HG03039 (cell line): ENCODE measurements around the gene PRUNE1.

Experiments used
- ATAC-seq: cut with Tn5 transposase; IDR thresholded peaks from one replicate; pipeline ENCODE4 v1.9.1; 2021; ENCODE audit warnings: mild to moderate bottlenecking, moderate library complexity; ENCODE audit not compliant: unreplicated experiment

PRUNE1 gene

DNA sequence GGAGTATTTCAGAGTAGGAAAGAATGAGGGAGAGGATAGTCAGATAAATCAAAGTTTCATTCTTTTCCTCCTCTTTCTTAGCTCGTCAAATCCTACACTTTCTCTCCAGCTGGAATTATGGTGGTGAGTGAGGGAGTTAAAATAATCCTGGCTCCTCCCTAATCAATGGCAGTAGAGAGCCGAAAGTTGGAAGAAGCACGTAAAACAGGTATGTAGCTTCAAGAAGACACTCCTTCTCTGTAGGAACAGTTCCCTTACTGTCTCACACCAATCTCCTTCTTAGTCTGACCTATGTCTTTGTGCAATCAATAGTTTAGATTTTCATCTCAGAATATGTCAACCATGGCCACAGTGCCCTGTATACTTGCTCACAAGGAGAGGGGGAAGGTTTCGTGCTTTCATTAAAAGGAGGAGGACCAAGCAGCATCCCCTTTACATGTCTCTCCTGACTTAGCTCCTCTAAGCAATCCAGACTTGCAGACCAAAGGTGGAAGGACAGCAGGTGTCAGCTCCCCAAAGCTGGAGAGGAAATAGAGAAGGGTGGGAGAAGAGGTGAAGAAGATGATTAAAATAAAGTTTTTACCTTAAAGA, 2.4 kb upstream of the PRUNE1 start:
- ATAC-seq, result no peak

DNA sequence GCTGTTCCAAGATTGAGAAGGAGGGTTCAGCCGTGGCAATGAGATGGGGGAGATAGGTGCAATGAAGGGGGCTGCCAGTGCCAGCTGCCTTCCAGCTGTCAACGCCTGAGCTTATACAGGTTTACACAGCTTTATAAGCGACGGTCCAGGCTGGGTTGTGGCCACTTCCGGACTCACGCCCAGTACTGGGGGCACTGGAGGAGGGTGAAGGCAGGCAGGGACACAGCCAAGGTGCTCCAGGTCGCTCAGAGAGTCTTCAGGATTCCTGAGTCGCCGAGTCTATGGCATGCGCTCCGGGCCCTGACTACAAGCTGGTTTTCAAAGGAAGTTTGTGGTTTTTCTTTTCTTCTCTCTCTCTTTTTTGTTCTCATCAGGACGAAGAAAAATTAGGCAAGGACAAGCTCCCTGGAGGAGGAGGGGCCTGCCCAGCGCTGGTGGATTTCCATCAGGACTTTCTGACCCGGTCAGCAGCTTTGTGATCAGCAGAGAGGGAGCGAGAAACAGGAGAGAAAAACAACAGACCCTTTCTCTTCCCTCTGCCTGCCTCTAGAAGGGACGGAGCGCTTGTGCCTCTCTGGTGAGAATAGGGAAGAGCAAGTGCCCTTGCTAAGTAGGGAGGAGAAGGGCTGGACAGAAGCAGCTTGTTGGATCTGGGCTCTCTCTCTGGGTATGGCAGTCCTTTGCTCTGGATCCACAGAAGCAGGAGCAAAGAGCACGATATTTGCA, 1.8 kb upstream of the PRUNE1 start, which contains the start of gene MINDY1:
Gene MINDY1, minus strand, starts transcription at position 576 of the 726 bp plus-strand sequence. CDS start 4,285 bp downstream, outside the sequence.
- no peak for ATAC-seq

DNA sequence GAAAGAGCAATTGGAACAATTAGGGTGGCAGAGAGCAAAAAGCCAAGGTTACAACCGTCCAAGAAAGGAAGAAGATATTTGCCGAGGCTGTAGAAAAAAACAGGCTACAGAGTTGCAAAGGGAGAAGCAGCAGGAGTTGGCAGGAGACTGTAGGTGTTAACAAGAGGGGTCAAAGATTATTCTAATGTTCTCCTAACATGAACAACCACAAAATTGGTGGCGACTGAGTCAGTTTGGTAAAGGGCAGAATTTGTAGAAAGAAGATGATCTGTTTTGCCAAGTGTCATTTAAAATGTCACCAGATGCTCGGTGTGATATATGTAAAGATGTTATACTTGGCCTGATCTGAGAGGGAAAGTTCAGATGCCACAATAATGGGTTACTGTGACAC, 401 bp upstream of the PRUNE1 start:
- no peak for ATAC-seq

DNA sequence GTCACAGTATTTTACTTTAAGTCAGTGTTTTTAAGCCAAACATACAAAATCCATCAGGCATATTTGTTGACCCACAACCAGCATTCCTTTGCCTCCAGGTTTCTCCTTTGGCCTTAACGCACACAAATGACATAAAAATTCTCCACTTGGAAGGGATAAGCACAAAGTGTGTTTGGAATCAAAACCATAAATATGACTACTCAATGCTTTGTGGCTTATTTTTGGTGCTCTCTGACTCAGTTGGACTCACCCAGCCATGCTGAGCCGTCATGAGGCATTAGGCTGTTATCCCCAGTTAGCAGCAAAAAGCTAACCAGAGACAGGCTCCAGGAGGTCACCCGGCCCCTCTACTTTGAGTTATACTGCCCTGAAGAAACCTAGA, 948 bp downstream of the PRUNE1 start:
- no peak for ATAC-seq

DNA sequence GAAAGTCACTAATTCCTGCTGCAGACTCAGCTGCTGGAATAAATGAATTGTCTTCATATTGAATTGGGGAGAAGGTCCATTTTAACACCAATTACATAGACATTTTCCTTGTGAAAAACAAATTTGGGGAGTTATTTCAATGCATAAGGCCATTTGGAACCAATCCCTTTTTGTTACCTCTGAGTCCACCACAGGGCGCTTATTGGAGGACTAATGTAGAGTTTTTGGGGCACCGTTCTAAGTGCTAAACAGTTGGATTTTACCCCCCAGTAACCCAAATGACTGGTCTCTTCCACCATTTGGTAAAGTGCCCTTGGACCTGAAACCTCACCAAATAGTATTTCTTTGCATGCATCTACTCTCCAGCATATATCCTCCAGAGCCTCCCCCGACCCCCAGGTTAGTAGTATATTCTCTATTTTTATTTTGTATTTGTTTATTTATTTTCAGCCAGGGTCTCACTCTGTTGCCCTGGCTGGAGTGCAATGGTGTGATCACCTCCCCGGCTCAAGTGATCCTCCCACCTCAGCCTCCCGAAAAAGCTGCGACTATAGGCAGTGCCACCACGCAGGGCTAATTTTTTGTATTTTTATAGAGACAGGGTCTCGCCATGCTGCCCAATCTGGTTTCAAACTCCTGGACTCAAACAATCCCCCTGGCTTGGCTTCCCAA, 1.6 kb downstream of the PRUNE1 start:
- no peak for ATAC-seq

DNA sequence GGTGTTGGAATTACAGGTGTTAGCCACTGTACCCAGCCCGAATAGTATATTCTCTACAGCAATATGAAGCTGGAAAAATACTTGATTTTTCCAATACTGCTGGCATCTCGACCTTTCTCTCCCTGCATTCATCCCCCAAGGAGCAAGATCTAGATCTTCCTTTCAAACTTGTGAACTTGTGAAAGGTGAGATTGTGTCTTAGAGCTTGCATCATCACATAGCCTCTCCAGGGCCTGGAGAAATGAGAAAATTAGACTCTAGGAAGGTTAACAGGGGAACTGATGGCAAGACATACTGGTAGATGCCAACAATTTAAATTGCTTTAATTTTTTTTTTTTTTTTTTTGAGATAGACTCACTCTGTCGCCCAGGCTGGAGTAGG, 2.1 kb downstream of the PRUNE1 start:
- no peak for ATAC-seq

DNA sequence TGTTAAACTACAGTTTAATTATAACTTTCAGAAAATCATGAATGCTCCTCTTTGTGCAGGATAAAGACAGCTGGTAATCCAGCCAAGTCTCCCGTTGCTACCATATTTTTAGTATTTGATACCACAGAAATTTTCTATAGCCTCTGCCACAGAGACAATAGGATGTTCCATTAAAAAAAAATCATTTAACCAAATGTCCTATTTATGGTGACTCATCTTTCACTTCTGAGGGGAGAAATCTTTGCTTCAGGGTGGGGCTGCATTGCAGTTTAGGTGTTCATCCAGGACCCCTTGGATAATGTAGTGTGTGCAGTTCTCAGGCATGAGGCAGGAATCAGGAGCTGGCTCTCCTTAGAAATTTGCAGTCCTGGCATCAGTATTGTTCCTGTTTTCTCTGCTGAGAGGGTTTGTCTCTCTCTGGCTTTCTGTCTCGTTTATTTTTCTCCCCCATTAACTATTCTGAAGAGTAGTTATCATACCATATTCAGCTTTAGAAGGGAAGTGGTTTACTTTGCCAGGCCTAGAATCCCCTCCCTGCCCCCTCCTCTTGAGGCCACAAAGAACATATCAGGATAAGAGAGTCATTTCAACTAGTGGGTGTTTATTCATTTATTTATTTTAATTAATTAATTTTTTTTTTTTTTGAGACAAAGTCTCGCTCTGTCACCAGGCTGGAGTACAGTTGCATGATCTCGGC, 3.1 kb downstream of the PRUNE1 start:
- no peak for ATAC-seq

DNA sequence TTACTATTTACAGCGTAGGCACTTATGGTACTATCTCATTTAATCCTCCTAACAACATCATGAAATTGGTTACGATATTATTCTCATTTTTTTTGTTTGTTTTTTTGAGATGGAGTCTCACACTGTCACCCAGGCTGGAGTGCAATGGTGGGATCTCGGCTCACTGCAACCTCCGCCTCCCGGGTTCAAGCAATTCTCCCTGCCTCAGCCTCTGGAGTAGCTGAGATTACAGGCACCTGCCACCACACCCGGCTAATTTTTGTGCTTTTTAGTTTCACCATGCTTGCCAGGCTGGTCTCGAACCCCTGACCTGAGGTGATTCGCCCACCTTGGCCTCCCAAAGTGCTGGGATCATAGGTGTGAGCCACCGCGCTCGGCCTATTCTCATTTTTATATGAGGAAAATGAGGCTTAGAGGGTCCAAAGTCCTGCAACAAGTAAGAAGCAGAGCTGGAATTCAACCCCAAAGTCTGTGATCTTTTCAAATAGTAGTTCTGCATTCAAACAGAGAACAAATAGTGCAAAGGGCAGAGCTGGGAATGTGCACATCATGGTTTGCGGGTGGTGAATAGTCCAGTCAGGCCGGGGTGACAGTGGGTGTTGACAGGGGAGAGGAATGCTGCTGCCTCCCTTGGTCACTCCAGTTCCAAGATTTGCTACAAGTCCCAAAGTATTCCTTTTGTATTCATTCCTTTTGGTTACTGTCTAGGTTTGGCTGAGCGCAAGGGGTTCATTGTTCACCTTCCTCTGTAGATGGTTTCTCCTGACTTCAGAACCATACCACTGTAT, 4.6 kb downstream of the PRUNE1 start:
- ATAC-seq, result no peak

DNA sequence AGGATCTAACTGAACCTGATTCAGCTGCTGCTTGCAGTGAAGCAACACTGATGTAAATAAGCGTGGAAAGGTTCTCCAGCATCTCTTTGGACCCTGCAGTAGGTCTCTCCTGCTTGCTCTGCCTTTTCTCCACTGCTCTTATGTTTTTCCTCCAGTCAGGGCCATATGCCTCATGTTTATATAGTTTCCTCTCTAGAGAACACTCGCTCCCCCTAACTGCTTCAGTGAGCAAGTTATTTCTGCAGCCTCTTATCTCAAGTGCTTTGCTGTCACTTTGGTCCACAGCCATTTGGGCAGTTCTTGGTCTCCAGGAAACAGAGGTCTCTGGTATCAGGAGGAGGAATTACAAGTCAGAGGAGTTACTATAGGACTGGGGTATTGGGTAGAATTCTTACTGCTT, 5.3 kb downstream of the PRUNE1 start:
- no peak for ATAC-seq

DNA sequence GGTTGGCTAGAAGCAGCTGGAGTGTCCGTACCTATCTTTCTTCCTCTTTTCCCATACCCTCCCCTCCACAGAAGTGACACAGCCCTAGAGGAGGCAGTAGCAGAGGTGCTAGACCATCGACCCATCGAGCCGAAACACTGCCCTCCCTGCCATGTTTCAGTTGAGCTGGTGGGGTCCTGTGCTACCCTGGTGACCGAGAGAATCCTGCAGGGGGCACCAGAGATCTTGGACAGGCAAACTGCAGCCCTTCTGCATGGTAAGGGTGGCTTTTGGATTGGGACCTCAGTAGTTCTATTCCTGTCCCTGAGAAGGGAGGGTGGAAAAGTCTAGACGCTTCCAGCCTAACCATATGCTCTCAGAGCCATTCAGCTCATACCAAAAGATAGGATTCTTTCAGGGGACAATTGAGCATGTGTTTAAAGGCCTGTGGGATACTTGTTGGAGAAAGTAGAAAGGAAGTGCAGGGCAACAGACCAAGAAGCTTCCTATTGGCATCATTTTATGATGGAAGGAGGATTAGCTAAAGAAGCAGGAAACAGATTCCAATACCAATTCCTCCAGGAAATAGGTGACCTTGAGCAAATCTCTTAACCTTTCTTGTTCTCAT, 16.4 kb downstream of the PRUNE1 start:
- ATAC-seq, result no peak

DNA sequence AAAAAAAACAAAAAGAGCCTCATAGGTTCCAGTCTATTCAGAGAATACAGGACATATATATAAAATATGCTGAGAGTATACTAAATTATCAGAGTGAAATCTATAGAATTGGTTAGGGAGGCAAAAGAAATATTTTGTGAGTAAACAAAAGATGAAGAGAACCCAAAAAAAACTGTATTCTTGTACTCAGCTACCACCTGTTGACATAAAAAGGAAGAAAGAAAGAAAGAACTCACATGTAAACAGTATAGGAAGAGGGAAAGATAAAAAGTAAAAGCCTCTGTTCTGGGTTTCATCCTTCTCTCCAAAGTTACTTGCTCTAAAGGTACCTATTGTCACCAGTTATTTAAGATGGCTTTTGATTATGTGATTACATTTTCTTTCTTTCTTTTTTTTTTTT, 18.2 kb downstream of the PRUNE1 start:
- no peak for ATAC-seq

DNA sequence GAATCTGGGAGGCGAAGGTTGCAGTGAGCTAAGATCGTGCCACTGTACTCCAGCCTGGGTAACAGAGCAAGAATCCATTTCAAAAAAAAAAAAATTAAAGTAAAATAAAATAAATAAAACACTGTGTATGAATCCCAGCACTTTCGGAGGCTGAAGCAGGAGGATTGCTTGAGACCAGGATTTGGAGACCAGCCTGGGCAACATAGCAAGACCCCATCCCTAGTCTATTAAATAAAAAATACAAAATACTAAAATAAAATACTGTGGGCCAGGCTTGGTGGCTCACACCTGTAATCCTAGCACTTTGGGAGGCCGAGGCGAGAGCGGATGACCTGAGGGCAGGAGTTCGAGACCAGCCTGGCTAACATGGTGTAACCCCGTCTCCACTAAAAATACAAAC, 23.9 kb downstream of the PRUNE1 start:
- ATAC-seq, result no peak

DNA sequence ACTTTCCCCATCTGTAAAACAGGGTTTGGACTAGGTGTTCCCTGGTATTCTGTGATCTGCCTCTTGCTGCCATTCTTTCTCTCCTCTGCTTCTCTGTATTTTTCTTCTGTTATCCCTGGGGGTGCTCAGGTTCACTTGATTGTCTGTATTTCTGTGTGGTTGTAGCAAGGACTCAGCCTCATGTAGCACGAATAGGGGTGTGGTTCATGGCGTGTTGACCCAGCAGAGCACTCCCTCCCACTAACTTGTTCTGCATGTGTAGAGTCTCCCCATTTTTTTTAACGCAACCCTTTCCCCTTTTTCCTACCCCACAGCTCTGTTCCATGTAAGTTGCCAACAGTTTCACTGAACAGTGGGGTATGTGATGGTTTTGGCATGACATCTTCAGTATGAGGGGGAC, 26.9 kb downstream of the PRUNE1 start:
- no peak for ATAC-seq

DNA sequence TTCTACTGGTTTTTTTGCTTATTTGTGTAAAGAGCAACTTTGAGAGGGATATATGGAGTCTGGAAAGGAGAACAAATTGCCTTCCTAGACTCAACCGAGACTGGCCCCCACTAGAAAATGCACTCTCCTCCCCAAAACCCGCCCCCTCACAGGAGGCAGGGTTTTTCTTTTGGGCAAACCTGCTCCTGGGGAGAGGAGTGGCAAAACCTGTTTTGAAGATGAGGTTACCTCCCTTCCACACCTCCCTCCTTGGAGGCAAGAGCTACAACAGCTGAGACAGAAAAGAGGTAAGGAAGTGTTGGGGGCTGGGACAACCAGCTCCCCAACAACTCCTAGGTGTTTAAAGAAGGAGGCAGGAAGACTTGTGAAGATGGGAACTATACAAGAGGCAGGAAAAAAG, 28.1 kb downstream of the PRUNE1 start, which contains the start of gene BNIPL:
Gene BNIPL, plus strand, starts transcription at position 231 of the 400 bp plus-strand sequence. Its CDS starts 140 bp downstream, at position 371.
- no peak for ATAC-seq

DNA sequence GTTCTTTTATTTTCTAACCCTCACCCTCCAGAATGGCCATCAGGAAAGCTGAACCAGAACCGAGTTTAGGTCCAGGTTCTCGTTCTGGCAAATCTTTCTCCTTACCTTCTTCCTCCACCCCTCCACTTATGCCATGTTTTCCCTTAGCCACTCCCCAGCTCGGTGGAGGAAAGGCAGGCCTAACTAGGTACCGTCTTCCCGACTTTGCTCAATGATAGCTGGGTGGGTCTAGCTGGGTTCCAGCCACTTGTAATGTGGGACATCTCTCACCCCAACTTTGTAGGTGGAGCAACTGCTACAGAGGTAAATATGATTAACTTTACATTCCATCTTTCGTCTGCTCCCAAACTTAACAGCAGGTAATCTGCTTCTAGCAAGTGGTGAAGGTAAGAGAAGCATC, 28.8 kb downstream of the PRUNE1 start:
- no peak for ATAC-seq

DNA sequence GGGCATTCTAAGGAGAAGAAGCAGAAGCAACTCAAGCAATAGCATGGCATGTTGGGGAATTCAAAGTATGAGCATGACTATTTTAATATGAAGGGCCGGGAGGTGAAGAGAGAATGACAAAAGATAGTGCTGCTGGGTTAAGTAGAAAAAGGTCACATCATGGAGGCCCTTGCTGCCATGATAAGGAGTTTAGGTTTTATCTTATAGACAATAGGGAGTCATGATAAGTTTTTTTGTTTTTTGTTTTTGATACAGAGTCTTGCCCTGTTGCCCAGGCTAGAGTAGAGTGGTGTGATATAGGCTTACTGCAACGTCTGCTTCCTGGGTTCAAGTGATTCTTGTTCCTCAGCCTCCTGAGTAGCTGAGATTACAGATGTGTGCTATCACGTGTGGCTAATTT, 31.3 kb downstream of the PRUNE1 start:
- ATAC-seq, result no peak

DNA sequence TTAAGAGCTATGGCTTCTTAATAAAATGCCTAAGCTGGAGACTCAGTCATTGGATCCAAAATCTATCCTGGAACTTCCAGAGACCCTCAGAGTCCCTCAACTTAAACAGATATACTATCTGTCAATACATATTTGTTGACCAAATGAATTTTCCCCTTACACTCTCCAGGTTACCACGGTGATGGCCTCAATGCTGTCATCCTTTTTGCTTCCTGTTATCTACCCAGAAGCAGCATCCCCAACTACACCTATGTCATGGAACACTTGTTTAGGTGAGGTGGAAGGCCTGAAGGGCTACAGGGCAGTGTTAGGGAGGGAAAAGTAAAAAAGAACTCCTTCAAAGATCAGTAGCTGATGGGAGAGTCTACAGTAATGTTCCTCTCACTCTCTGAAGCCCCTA, 34.9 kb downstream of the PRUNE1 start:
- ATAC-seq, result no peak

DNA sequence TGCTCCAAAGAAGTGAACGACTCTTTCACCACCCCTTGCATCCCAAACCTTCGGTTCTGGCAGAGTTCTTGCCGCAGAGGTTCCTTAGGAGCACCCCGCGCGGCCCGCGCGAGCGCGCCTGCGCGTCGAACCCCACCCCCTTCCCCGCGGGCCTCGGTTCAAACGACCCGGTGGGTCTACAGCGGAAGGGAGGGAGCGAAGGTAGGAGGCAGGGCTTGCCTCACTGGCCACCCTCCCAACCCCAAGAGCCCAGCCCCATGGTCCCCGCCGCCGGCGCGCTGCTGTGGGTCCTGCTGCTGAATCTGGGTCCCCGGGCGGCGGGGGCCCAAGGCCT, 39.3 kb downstream of the PRUNE1 start, which contains the start of gene C1orf56:
Gene C1orf56, plus strand, starts transcription at position 161 of the 334 bp plus-strand sequence. Its CDS starts 97 bp downstream, at position 258.
- ATAC-seq, result no peak

DNA sequence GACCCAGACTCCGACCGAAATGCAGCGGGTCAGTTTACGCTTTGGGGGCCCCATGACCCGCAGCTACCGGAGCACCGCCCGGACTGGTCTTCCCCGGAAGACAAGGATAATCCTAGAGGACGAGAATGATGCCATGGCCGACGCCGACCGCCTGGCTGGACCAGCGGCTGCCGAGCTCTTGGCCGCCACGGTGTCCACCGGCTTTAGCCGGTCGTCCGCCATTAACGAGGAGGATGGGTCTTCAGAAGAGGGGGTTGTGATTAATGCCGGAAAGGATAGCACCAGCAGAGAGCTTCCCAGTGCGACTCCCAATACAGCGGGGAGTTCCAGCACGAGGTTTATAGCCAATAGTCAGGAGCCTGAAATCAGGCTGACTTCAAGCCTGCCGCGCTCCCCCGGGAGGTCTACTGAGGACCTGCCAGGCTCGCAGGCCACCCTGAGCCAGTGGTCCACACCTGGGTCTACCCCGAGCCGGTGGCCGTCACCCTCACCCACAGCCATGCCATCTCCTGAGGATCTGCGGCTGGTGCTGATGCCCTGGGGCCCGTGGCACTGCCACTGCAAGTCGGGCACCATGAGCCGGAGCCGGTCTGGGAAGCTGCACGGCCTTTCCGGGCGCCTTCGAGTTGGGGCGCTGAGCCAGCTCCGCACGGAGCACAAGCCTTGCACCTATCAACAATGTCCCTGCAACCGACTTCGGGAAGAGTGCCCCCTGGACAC, 39.8 kb downstream of the PRUNE1 start:
- no peak for ATAC-seq

DNA sequence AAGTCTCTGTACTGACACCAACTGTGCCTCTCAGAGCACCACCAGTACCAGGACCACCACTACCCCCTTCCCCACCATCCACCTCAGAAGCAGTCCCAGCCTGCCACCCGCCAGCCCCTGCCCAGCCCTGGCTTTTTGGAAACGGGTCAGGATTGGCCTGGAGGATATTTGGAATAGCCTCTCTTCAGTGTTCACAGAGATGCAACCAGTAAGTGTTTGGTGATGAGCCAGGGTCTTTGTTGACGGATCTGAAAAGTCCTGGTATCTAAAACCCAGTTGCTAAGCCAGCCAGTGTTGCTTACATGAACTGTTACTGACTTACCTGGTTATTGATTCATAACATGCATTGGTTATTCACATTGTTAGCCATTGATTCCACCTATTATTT, 40.4 kb downstream of the PRUNE1 start:
- no peak for ATAC-seq
